ENCODE measurements around the gene KATNBL1. TPM values are rescaled to one million over a fixed set of nuclear protein-coding genes. Genes with fewer than 3 reads are reported as not detected.
"Not testable (repeated sequence)": the region's sequence is repeated elsewhere in the genome, so short reads cannot be mapped to it uniquely, and the experiment has no call there.

Gene KATNBL1
- total RNA-seq, 3 donors from 2014 or later = 42.8 to 52.6 (median 46.2) TPM

DNA sequence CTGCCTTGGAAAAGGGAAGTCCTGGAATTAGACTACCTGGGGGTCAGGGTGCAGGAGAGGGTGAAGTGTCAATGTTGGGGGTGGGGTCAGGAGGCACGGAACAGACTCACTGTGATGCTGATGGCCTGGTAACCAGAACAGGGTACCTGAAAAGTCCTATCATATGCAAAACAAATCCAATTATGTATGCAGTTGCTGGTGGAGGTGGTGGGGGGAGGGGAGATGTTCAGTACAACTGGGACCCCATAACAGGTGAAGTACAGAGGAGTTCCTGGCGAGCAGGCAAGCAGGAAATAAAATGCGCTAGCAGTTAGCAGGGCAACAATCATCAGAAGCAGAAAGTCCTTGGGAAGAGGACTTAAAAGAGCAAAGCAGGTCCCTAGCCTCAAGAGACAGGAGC lies 4.2 kb upstream of the KATNBL1 start:
- H3K4me1 ChIP-seq (ENCODE audit: low read depth) = no peaks in the 10 kb centered on the region
- no peaks in the 10 kb centered on the region for H3K9me3 ChIP-seq
- no peak for ATAC-seq
- intact Hi-C loops (cut with DNase I, micrococcal nuclease) = loop anchor here (5.0 to 10.0 kb wide), 3 partner anchors 109 to 152 kb away; partner anchors contain the start of genes EMC7 (in 1 of the 2) and PGBD4 (in 1 of the 2)
- DNase-seq = no peak
- TF ChIP-seq, protein P1, sequence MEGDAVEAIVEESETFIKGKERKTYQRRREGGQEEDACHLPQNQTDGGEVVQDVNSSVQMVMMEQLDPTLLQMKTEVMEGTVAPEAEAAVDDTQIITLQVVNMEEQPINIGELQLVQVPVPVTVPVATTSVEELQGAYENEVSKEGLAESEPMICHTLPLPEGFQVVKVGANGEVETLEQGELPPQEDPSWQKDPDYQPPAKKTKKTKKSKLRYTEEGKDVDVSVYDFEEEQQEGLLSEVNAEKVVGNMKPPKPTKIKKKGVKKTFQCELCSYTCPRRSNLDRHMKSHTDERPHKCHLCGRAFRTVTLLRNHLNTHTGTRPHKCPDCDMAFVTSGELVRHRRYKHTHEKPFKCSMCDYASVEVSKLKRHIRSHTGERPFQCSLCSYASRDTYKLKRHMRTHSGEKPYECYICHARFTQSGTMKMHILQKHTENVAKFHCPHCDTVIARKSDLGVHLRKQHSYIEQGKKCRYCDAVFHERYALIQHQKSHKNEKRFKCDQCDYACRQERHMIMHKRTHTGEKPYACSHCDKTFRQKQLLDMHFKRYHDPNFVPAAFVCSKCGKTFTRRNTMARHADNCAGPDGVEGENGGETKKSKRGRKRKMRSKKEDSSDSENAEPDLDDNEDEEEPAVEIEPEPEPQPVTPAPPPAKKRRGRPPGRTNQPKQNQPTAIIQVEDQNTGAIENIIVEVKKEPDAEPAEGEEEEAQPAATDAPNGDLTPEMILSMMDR (IDR thresholded peaks at IDR 0.05) = no peak
- H3K4me3 ChIP-seq = no peak overlapping the region
- no peaks in the 10 kb centered on the region for H3K36me3 ChIP-seq (ENCODE audit: low read depth)

DNA sequence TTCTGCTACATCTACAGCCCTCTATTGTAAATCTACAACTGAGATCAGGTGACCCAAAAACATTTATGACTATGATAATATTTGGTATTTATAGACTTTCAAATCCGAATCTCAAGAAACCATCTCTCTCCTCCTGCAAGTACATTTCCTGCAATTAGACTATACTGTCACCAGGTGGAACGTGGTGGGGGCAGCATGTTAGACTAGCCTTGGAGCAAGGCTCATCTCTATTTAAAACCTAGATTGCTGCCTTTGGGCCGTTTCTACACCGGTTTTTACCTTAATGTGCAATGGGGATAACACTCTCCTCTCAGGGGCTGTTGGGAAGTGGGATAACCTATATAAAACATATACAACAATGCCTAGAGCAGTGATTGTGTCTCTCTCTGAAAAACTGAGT lies 3.8 kb upstream of the KATNBL1 start:
- TF ChIP-seq, protein P1 (IDR thresholded peaks at IDR 0.05) = no peak
- no peak for DNase-seq
- Histone ChIP-seq H3K36me3 (ENCODE audit: low read depth) (no peaks in the 10 kb centered on the region), H3K9me3 (no peaks in the 10 kb centered on the region), H3K4me3 (no peak overlapping the region), H3K4me1 (ENCODE audit: low read depth) (peaks cover 3% of the 10 kb centered on the region)
- ATAC-seq = no peak
- intact Hi-C loops (cut with DNase I, micrococcal nuclease) = loop anchor here (5.0 to 10.0 kb wide), 3 partner anchors 109 to 151 kb away; partner anchors contain the start of genes EMC7 (in 1 of the 2) and PGBD4 (in 1 of the 2)

DNA sequence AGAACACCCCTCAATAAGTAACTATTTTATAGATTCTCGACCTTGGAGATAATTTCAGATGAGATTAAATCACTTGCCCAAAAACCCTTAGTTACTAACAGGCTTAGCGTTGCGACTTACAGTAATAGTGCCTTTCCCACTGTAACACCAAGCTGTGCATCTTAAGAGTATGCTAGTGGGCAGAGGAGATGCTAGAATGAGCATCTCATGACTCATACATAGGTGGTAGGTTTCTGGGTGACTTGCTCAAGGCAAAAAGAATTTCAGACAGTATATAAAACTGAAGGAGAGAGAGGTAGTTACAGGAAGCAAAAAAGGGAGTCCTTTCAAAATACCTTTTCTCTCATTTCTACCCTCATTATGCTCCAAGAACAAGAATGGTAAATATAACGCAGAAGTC lies 3.9 kb downstream of the KATNBL1 start:
- TF ChIP-seq, protein P1 (IDR thresholded peaks at IDR 0.05) = no peak
- ATAC-seq = no peak
- no peak overlapping the region for H3K4me3 ChIP-seq
- H3K36me3 ChIP-seq (ENCODE audit: low read depth) = no peaks in the 10 kb centered on the region
- peaks cover 10% of the 10 kb centered on the region for H3K4me1 ChIP-seq (ENCODE audit: low read depth)
- no peaks in the 10 kb centered on the region for H3K9me3 ChIP-seq
- intact Hi-C loops (cut with DNase I, micrococcal nuclease) = no loop called here
- no peak for DNase-seq

GRCh38 chr15:34203936-34204335 lies 6.0 kb downstream of the KATNBL1 start:
- ATAC-seq (no peak), DNase-seq (no peak)
- TF ChIP-seq, protein P1 (IDR thresholded peaks at IDR 0.05) = no peak
- H3K4me1 ChIP-seq (ENCODE audit: low read depth) = peaks cover 9% of the 10 kb centered on the region
- intact Hi-C loops (cut with DNase I, micrococcal nuclease) = no loop called here
- no peaks in the 10 kb centered on the region for H3K9me3 ChIP-seq
- H3K36me3 ChIP-seq (ENCODE audit: low read depth) = no peaks in the 10 kb centered on the region
- no peak overlapping the region for H3K4me3 ChIP-seq

DNA sequence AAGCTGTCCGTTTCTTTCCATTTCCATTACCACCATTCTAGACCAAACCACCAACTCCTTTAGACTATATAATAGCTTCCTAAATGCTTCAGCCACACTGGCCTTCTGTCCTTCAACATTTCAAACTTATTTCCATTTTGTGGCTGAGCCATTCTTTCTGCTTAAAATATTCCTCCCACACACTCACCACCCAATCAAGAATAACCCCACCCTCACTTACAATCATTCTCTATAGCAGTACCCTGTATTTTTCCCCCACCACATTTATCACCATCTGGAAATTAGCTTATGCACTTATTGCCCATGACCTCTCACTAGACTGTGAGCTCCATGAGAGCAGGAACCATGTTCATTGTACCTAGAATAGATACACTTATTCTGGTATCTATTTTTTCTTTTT lies 6.6 kb downstream of the KATNBL1 start:
- H3K4me3 ChIP-seq = no peak overlapping the region
- H3K9me3 ChIP-seq = no peaks in the 10 kb centered on the region
- TF ChIP-seq, protein P1 (IDR thresholded peaks at IDR 0.05) = no peak
- peaks cover 2% of the 10 kb centered on the region for H3K4me1 ChIP-seq (ENCODE audit: low read depth)
- ATAC-seq (no peak), DNase-seq (no peak)
- intact Hi-C loops (cut with DNase I, micrococcal nuclease) = no loop called here
- H3K36me3 ChIP-seq (ENCODE audit: low read depth) = no peaks in the 10 kb centered on the region

DNA sequence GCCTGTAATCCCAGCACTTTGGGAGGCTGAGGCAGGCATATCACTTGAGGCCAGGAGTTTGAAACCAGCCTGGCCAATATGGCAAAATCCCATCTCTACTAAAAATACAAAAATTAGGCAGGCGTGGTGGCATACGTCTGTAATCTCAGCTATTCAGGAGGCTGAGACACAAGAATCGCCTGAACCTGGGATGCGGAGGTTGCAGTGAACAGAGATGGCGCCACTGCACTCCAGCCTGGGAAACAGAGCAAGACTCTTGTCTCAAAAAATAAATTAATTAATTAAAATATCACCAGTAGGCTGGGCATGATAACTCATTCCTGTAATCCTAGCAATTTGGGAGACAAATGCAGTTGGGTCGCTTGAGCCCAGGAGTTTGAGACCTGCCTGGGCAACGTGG lies 16.6 kb downstream of the KATNBL1 start:
- H3K9me3 ChIP-seq; ATAC-seq; DNase-seq; H3K36me3 ChIP-seq (ENCODE audit: low read depth); intact Hi-C loops (cut with DNase I, micrococcal nuclease); H3K4me1 ChIP-seq (ENCODE audit: low read depth); H3K4me3 ChIP-seq: not testable (repeated sequence)
